ENCODE data around the gene NMT1.
"Not testable (repeated sequence)": the region's sequence is repeated elsewhere in the genome, so short reads cannot be mapped to it uniquely, and the experiment has no call there.

NMT1 gene

DNA sequence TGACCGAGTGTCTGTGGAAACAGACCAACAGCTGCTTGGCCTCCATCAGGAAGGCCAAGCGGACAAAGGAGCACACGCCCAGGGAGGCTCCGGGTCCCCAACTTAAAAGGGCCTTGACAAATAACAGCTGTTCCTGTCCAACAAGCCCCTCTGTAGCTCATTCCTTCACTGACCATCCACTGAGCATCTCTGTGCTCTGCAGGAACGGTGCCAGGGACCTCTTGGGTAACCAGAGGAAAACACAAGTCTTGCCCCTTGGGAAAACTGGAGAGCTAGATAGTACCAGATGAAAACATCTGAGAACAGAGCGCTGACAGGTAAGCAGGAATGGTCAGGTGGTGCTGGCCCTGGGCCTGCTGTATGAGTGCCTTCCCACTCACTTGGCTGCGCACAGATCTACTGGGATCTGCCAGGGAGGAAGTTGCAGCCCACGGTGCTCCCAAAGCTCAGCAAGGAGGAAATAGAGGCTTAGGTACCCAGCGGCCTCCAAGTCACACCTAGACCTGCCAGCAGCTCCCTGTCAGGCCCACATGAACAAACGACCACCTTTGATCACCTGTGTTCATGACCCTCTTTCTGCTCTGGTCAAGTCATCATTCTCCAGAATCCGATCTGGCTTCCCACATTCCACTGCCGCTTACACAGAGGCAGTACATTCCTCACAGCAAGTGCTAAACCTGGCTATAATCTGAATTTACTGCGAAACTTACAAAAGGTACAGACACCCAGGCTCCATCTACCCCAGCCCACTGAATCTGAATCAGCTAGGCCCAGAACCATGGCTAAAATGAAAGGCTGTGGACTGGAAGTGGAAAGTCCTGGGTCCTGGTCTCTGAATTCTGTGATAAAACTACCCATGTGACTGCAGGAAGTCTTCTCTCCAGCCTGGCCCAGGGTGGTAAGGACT lies 22.1 kb upstream of the NMT1 start:
- no peak for DNase-seq (ENCODE audit: low read depth)

- no peak for DNase-seq (ENCODE audit: low read depth)
Observed at GRCh38 chr17:45040459-45040858, 20.7 kb upstream of the NMT1 start.

DNA sequence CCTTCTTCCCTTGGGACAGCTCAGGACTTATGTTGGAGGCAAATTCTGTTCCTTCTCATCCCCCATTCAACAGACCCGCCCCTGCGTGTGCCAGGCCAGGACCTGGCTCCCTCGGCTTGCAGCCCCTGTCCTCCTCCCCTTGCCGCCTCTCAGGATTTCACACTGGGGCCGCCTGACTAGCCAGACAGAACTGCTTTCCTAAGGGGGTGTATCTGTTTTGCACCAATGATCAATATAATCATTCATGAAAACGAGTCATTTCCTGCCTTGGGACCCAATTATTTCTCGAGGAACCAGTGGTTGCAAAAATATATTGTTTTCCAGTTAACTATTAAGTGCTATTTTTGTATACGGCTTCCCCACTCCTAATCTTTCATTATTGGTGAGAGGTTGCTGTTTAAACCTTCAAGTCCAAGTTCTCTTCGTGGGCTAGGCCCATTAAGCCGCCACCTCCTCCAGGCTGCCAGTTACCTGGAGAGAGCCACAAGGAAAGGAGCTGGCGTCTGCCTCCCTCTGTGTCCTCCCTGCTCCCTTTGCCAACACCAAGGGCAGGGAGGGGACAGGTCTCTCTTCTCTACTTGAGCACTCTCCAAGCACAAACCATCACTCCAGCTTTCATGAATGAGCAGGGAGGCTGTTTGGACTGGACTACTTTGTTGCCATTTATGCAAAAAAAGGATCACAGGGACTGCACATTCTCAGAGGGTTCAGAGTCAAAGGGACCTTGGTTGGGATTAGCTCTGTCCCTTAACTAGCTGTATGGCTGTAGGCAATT lies 18.6 kb upstream of the NMT1 start:
- no peak for DNase-seq (ENCODE audit: low read depth)

DNA sequence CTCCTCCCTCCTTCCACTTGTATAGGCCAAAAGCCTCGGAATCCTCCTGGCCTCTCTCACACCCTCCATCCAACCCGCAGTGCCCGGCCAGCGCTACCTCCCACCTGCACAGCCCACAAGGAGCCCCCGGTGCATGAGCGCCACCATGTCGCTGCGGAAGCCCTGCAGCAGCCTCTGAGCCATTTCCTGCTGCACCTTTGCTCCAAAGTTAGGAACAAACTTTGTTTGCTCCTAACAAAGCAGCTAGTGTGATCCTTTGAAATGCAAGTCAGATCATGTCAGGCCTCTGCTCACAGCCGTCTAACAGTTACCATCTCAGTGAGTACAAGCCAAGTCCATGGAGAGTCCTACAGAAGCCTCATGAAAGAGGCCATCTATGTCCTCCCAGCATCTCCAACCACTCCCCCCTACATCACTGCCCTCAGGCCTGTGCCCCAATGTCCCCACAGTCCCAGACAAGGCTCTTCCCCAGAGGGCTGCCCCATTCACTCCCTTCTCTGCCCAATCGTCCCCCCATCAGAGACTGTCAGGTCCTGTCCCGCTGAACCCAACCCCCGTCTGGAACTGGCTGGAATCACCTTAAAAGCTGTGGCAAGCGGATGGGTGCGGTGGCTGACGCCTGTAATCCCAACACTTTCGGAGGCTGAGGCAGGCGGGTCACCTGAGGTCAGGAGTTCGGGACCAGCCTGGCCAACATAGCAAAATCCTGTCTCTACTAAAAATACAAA lies 17.1 kb upstream of the NMT1 start:
- DNase-seq (ENCODE audit: low read depth) = no peak

DNA sequence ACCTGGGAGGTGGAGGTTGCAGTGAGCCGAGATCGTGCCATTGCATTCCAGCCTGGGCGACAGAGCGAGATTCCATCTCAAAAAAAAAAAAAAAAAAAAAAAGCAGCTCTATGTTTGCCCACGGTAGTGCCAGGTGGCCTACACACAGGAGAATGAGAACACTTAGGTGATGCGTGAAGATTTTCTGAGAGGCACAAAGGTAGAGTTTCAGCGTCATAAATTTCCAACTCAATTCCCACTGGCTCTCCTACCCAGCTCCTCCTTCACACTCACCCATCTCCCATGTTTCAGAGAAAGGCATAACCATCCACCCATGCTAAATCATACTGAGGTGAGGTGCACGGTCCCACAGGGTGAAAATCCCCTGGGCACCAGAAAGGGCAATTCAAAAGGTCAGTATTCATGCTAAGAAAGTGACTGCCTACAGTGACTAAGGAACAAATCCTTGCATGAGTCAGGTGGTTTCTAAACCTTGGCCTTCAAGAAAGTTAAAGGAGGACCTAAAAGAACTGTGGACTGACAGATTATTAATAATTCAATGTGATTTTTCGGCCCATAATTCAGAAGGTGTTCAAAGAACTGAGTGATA lies 14.5 kb upstream of the NMT1 start:
- peak; percentile 48 for DNase-seq (ENCODE audit: low read depth)

- DNase-seq (ENCODE audit: low read depth) = no peak
Observed at GRCh38 chr17:45048795-45049563, 12.1 kb upstream of the NMT1 start.

DNA sequence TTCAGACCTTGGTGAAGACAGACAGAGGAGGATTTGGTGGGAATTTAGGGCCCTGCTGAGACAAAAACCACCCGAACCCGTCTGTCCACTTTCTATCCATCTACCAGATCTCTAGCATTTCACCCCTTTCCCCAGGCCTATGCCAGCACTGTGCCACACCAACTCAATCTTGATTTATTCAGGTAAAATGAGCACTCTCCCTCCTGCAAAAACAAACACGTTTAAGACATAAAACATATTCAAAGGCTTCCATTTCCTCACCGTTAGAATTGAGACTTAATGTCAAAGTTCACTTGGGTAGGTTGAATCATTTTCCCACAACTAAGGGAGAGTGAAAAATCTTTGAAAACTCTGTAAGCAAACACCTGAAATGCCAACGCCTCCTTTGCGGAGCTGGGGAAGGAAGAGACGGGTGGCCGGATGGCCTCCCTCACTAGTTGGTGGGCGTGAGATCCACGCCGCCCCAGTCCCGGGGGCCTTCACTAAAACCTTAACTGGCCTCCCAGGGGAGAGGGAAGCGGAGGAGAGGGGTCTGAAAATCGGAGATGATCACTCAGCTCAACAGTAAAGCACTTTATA lies 10.5 kb upstream of the NMT1 start:
- peak; percentile 32 for DNase-seq (ENCODE audit: low read depth)

DNA sequence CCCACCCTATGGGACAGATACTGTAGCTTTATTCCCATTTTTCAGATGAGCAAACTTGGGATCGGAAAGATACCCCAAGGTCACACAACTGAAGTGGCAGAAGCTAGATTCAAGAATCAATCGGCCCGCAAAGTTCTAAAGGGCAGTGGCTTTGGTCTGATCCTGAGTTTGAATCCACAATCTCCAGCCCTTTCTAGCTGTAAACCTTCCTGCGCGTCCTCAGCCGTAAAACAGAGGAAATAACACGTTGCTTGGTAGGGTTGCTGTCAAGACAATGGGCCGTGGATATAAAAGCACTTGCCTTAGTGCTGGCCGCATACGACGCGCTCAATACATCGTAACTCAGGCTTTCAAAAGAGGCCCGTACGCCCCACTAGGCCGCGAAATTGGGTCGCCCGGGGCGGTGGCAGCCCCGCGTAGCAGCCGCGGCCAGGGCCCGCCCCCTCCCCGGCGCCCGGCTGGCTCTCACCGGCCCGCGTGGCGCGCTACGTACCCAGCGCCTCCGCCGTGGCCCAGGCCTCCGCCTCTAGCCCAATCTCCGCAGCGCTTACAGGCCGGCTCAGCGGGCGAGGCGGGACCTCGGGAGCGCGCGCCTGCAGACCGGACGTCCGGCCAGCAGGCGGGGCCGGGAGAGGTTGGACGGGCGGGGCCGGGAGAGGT lies 9.9 kb upstream of the NMT1 start, which contains the start of gene DCAKD:
DCAKD (minus strand) TSS at position 573 of the 660 bp plus-strand sequence. CDS start 16,747 bp downstream, outside the sequence.
- peak; percentile 93 for DNase-seq (ENCODE audit: low read depth)

DNA sequence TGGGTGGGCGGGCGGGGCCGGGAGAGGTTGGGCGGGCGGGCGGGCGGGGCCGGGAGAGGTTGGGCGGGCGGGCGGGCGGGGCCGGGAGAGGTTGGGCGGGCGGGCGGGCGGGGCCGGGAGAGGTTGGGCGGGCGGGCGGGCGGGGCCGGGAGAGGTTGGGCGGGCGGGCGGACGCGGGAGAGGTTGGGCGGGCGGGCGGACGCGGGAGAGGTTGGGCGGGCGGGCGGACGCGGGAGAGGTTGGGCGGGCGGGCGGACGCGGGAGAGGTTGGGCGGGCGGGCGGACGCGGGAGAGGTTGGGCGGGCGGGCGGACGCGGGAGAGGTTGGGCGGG lies 9.4 kb upstream of the NMT1 start:
- DNase-seq (ENCODE audit: low read depth) = not testable (repeated sequence)

DNA sequence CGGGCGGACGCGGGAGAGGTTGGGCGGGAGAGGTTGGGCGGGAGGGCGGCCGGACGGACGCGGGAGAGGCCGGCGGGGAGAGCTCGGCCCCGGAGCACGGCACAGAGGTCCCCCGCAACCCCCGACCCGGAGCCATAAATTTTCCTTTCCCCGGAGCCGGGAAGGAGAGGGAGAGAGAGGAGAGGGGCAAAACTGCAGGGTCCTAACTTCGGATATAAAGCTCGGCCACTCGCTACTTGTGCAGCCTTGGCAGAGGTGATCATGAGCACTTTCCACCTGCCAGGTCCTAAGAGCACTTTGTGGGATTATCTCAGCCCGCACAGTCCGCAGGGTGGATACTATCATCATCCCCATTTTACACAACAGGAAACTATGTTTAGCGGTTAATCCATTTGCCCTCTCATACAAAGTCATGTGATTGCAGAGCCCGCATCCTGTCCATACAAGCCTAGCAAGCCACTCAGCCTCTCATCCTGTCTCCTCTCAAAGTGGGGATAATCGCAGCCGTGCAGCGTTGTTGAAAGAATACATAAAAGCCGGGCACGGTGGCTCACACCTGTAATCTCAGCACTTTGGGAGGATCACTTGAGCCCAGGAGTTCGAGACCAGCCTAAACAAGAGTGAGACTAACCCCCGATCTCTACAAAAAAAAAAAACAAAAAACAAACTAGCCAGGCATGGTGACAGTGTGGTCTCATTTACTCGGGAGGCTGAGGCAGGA lies 8.9 kb upstream of the NMT1 start:
- DNase-seq (ENCODE audit: low read depth) = peak; percentile 23

DNA sequence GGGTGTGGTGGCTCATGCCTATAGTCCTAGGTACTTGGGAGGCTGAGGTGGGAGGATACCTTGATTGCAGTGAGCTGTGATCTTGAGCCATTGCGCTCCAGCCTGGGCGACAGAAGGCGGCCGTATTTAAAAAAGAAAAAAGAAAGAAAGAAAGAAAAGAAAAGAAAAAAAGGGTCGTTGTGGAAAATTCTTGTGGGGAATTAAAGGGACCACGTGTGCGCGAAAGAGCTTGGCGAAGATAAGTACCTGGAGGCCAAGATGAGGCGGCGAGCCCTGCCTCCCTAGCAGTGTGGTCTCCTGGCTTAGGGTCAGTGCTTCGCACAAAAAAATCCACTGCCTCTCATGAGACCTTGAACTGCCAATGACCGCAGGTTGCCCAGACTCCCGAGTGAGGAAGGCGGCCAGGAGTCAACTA lies 728 bp upstream of the NMT1 start:
- DNase-seq (ENCODE audit: low read depth) = no peak

- DNase-seq (ENCODE audit: low read depth) = no peak
Observed at GRCh38 chr17:45061606-45062205, 589 bp downstream of the NMT1 start.

GRCh38 chr17:45063198-45063597 lies 2.1 kb downstream of the NMT1 start:
- DNase-seq (ENCODE audit: low read depth) = no peak

DNA sequence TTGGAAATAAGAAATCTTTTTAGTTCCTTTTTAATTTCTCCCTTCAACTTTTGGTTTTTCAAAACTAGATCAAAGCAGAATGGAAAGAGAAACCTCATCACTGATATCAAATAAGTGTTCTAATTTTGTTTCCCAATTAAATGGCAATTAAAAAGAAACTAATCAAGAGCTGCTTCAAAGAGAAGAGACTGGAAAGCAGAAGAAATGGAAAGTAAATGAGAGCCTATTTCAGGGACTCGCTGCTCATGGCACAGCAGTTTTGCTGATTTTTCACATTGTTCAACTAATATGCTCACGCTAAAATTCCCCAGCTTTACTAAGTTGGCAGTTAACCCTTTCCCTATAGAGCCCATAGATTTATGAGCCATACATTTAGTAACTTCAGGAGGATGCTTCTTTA lies 6.5 kb downstream of the NMT1 start:
- DNase-seq (ENCODE audit: low read depth) = no peak

DNA sequence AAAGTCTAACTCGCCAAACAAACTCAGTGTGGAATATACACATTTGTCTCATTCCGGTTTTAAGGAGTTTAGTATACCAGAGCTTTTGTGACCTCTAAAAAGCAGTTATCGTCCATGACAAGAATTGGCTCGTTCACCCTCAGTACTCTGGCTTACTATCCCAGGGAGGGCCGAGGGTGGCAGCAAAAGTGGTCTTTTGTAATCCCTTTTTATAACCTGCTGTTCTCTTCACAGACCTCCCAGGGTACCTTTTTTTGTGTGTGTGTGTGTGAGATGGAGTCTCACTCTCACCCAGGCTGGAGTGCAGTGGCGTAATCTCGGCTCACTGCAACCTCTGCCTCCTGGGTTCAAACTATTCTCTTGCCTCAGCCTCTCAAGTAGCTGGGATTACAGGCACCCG lies 8.9 kb downstream of the NMT1 start:
- DNase-seq (ENCODE audit: low read depth) = no peak

GRCh38 chr17:45070809-45071208 lies 9.7 kb downstream of the NMT1 start:
- DNase-seq (ENCODE audit: low read depth) = no peak

GRCh38 chr17:45073414-45074070 lies 12.4 kb downstream of the NMT1 start:
- peak; percentile 95 for DNase-seq (ENCODE audit: low read depth)

- no peak for DNase-seq (ENCODE audit: low read depth)
Observed at GRCh38 chr17:45077643-45078042, 16.5 kb downstream of the NMT1 start.

Data from amniotic epithelial cell (primary cell).